ENCODE data around the gene IL4.

DNA sequence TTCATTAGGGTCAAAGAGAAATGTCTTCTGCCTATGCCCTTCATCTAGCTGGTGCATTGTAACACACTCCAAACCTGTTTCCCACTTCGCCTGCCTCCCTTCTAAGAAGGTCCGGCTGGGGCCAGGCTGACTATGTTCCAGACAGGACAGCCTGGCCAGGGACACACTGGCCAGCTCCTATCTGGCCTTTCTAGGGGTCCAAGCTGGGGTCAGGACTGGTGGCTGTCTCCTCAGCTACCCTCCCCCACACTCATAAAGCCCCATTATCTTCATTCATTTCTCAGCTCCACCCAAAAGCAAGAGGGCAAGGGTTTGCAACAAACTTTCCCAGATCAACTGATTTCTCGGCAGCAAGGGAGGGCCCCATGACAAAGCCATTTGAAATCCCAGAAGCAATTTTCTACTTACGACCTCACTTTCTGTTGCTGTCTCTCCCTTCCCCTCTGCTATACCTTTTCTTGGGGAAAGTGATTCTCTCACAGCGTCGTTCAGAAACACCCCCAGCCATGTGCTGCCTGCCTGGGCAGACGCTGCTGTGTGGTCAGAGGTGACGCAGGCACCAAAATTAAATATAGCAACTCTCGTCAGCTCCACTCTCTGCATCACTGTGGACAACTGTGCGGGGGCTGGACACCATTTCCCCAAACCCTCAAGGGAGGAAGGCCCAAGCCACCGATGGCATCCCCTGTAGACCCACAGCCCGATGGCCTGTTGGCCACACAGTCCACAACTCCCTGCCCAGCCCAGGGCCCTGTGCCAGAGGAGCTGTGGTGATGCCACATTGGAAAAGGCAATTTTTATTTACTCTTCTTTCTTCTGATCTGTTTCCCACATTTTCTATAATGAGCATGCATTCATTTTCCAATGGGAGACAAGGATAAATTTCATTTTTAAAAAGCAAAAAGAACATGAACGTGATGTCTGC, 9.8 kb upstream of the IL4 start:
- TF ChIP-seq ZNF707 (CRISPR knock-in tag; conservative IDR thresholded peaks at IDR 0.05), result no peak
- no peak for TF ChIP-seq MXI1 (IDR thresholded peaks at IDR 0.05; ENCODE audit: low read depth, low read length)
- no peak for TF ChIP-seq HNRNPL (IDR thresholded peaks at IDR 0.05; ENCODE audit: low read depth, low read length)
- TF ChIP-seq, protein P1, sequence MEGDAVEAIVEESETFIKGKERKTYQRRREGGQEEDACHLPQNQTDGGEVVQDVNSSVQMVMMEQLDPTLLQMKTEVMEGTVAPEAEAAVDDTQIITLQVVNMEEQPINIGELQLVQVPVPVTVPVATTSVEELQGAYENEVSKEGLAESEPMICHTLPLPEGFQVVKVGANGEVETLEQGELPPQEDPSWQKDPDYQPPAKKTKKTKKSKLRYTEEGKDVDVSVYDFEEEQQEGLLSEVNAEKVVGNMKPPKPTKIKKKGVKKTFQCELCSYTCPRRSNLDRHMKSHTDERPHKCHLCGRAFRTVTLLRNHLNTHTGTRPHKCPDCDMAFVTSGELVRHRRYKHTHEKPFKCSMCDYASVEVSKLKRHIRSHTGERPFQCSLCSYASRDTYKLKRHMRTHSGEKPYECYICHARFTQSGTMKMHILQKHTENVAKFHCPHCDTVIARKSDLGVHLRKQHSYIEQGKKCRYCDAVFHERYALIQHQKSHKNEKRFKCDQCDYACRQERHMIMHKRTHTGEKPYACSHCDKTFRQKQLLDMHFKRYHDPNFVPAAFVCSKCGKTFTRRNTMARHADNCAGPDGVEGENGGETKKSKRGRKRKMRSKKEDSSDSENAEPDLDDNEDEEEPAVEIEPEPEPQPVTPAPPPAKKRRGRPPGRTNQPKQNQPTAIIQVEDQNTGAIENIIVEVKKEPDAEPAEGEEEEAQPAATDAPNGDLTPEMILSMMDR (IDR thresholded peaks at IDR 0.05 in 2 of 3, conservative IDR thresholded peaks at IDR 0.05 in 1 of 3; ENCODE audit: insufficient read depth in 2 of 3, low read depth in 1 of 3, low read length in 3 of 3), result no peak
- no peak for TF ChIP-seq SP1 (CRISPR knock-in tag; IDR thresholded peaks at IDR 0.05)
- no peak; a peak in 1 of 4 replicates for TF ChIP-seq KDM1A (IDR thresholded peaks at IDR 0.05)
- TF ChIP-seq, protein P2, sequence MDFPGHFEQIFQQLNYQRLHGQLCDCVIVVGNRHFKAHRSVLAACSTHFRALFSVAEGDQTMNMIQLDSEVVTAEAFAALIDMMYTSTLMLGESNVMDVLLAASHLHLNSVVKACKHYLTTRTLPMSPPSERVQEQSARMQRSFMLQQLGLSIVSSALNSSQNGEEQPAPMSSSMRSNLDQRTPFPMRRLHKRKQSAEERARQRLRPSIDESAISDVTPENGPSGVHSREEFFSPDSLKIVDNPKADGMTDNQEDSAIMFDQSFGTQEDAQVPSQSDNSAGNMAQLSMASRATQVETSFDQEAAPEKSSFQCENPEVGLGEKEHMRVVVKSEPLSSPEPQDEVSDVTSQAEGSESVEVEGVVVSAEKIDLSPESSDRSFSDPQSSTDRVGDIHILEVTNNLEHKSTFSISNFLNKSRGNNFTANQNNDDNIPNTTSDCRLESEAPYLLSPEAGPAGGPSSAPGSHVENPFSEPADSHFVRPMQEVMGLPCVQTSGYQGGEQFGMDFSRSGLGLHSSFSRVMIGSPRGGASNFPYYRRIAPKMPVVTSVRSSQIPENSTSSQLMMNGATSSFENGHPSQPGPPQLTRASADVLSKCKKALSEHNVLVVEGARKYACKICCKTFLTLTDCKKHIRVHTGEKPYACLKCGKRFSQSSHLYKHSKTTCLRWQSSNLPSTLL (IDR thresholded peaks at IDR 0.05), result no peak; the same call in 1 of the 2 replicates
- TF ChIP-seq GABPA (tag; conservative IDR thresholded peaks at IDR 0.05; ENCODE audit: low read depth), result 0 out of 2 replicates have a peak, but pooled peaks have one; percentile 30
- TF ChIP-seq, protein P3, sequence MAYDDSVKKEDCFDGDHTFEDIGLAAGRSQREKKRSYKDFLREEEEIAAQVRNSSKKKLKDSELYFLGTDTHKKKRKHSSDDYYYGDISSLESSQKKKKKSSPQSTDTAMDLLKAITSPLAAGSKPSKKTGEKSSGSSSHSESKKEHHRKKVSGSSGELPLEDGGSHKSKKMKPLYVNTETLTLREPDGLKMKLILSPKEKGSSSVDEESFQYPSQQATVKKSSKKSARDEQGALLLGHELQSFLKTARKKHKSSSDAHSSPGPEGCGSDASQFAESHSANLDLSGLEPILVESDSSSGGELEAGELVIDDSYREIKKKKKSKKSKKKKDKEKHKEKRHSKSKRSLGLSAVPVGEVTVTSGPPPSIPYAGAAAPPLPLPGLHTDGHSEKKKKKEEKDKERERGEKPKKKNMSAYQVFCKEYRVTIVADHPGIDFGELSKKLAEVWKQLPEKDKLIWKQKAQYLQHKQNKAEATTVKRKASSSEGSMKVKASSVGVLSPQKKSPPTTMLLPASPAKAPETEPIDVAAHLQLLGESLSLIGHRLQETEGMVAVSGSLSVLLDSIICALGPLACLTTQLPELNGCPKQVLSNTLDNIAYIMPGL (CRISPR knock-in tag; IDR thresholded peaks at IDR 0.05), result no peak

Data from K562 (cell line).